CD14-positive monocyte (primary cell): Measurements from ENCODE around the gene BASP1. TPM values are rescaled to one million over a fixed set of nuclear protein-coding genes. Genes with fewer than 3 reads are reported as not detected.

ENCODE experiments used
- DNase-seq, 3 donors: peaks; one replicate each; pipeline ENCODE4 v3.0.0-alpha.2; 2011 to 2022
- H2AFZ ChIP-seq: 2 replicates; pipeline ENCODE4 v1.6.0; 2012; ENCODE audit warnings: mild to moderate bottlenecking, low read depth, low read length, inconsistent platforms; ENCODE audit not compliant: insufficient read depth, poor library complexity, severe bottlenecking
- H3K27ac ChIP-seq, 2 donors: 1 replicate in 1 of 2; 2 replicates in 1 of 2; pipeline ENCODE4 v1.5.1; 2012 to 2013; ENCODE audit warnings: low read length in 2 of 2, control low read depth in 1 of 2, inconsistent platforms in 1 of 2, low read depth in 1 of 2, mild to moderate bottlenecking in 1 of 2
- H3K27me3 ChIP-seq, 2 donors: one replicate each; pipeline versions ENCODE4 v1.6.0 to v1.6.1; 2011 to 2013; ENCODE audit warnings: low read length in 2 of 2; ENCODE audit not compliant: control insufficient read depth in 2 of 2, insufficient read depth in 2 of 2
- H3K36me3 ChIP-seq, 2 donors: replicated peaks in 1 of 2; 1 replicate in 1 of 2; 2 replicates in 1 of 2; pipeline versions ENCODE4 v1.5.1 to v1.6.1; 2012 to 2013; ENCODE audit warnings: low read length in 2 of 2, control low read depth in 1 of 2, inconsistent platforms in 1 of 2, mild to moderate bottlenecking in 1 of 2; ENCODE audit not compliant: insufficient read depth in 2 of 2, control insufficient read depth in 1 of 2
- H3K4me1 ChIP-seq, 2 donors: 1 replicate in 1 of 2; 2 replicates in 1 of 2; pipeline versions ENCODE4 v1.5.1 to v1.6.1; 2012 to 2013; ENCODE audit warnings: low read length in 2 of 2, control low read depth in 1 of 2, inconsistent platforms in 1 of 2, mild to moderate bottlenecking in 1 of 2, moderate library complexity in 1 of 2; ENCODE audit not compliant: insufficient read depth in 2 of 2, control insufficient read depth in 1 of 2
- H3K4me2 ChIP-seq: replicated peaks from 2 replicates; pipeline ENCODE3; 2012; ENCODE audit warnings: low read length, moderate library complexity, mild to moderate bottlenecking; ENCODE audit not compliant: poor library complexity, severe bottlenecking; ENCODE audit errors: extremely low read depth
- H3K4me3 ChIP-seq, 3 experiments: fragments of 200-600 bp in 1 of 3; sonication (generic) in 1 of 3; replicated peaks in 1 of 3; 1 replicate in 2 of 3; 2 replicates in 1 of 3; pipeline ENCODE4 v1.5.1; 2011 to 2013; ENCODE audit warnings: low read length in 3 of 3, mild to moderate bottlenecking in 3 of 3, control low read depth in 2 of 3, low read depth in 2 of 3, inconsistent platforms in 1 of 3, moderate library complexity in 1 of 3
- H3K79me2 ChIP-seq: 2 replicates; pipeline ENCODE4 v1.6.0; 2012; ENCODE audit warnings: mild to moderate bottlenecking, control low read depth, inconsistent platforms, low read length, moderate library complexity; ENCODE audit not compliant: insufficient read depth
- H3K9ac ChIP-seq: 2 replicates; pipeline ENCODE4 v1.6.0; 2017; ENCODE audit warnings: low read length, mild to moderate bottlenecking; ENCODE audit not compliant: insufficient read depth, poor library complexity, severe bottlenecking
- H3K9me3 ChIP-seq, 2 donors: replicated peaks in 1 of 2; 1 replicate in 1 of 2; 2 replicates in 1 of 2; pipeline versions ENCODE4 v1.5.1 to v1.6.1; 2012 to 2013; ENCODE audit warnings: low read length in 2 of 2, control low read depth in 1 of 2; ENCODE audit not compliant: control insufficient read depth in 1 of 2, insufficient read depth in 1 of 2
- H4K20me1 ChIP-seq: 2 replicates; pipeline ENCODE4 v1.6.0; 2012; ENCODE audit warnings: mild to moderate bottlenecking, low read length, control low read depth, moderate library complexity; ENCODE audit not compliant: insufficient read depth
- H3K27ac Mint-ChIP-seq, 7 donors: one replicate each; pipeline ENCODE4 v1.8.0; 2020; ENCODE audit warnings: mild to moderate bottlenecking in 7 of 7, mixed read lengths in 7 of 7, moderate library complexity in 6 of 7, inconsistent platforms in 2 of 7
- H3K27me3 Mint-ChIP-seq, 3 donors: one replicate each; pipeline ENCODE4 v1.8.0; 2021 to 2022; ENCODE audit warnings: low read depth in 3 of 3, mild to moderate bottlenecking in 3 of 3, mixed read lengths in 3 of 3, moderate library complexity in 3 of 3, inconsistent platforms in 1 of 3
- H3K36me3 Mint-ChIP-seq, 2 donors: one replicate each; pipeline ENCODE4 v1.8.0; 2020; ENCODE audit warnings: mixed read lengths in 2 of 2, inconsistent platforms in 1 of 2, mild to moderate bottlenecking in 1 of 2
- H3K4me1 Mint-ChIP-seq: one replicate; pipeline ENCODE4 v1.8.0; 2020; ENCODE audit warnings: mild to moderate bottlenecking, mixed read lengths
- H3K4me3 Mint-ChIP-seq, 2 donors: one replicate each; pipeline ENCODE4 v1.8.0; 2020; ENCODE audit warnings: mild to moderate bottlenecking in 2 of 2, mixed read lengths in 2 of 2, moderate library complexity in 1 of 2
- H3K9me3 Mint-ChIP-seq, 7 donors: one replicate each; pipeline ENCODE4 v1.8.0; 2020 to 2022; ENCODE audit warnings: mixed read lengths in 7 of 7, mild to moderate bottlenecking in 6 of 7, moderate library complexity in 6 of 7, inconsistent platforms in 2 of 7
- CTCF ChIP-seq: fragments of 200-600 bp; IDR thresholded peaks from one replicate; pipeline ENCODE4 v1.8.0; 2022; ENCODE audit warnings: antibody characterized with exemption, mild to moderate bottlenecking
- whole genome bisulfite sequencing: methylation state at CpG from one replicate; pipeline ENCODE4 v1.1.5; 2013; ENCODE audit warnings: missing lambda C conversion rate; ENCODE audit not compliant: insufficient coverage; 5-methylcytosine and 5-hydroxymethylcytosine counted together
- intact Hi-C, 2 donors: fragments of 100-400 bp; cut with micrococcal nuclease; formaldehyde crosslinking; loops; one replicate each; pipeline versions ENCODE4 v1.15.0 to v1.15.1; 2023
- polyA plus RNA-seq, 3 donors: library from polyadenylated mRNA; depleted of rRNA in 1 of 3; unstranded in 2 of 3; stranded (reverse) in 1 of 3; fragments of 300-500 nt in 2 of 3; fragments of >200 nt in 1 of 3; fragmentation: Illumina TruSeq in 2 of 3; gene quantifications; 1 replicate in 2 of 3; 2 replicates in 1 of 3; pipeline ENCODE4 v1.2.3, GENCODE V29; 2012 to 2021

Gene BASP1
- polyA plus RNA-seq, 3 donors = 23.7 to 61.6 (median 36.6) TPM

- Mint-ChIP-seq H3K4me3 (peak overlapping the region; percentile 86 to 92), H3K9me3 (no peaks in the 10 kb centered on the region), H3K4me1 (peaks cover 35% of the 10 kb centered on the region), H3K27ac (peak overlapping the region in 4 of 7 donors; percentile 21 to 80 (median 47)), H3K27me3 (peaks cover 1 to 4% (median 3%) of the 10 kb centered on the region in 3 donors), H3K36me3 (peaks cover 0 to 10% of the 10 kb centered on the region in 2 donors)
- peak overlapping the region; percentile 94 for H3K4me2 ChIP-seq
- H4K20me1 ChIP-seq = peaks cover 37% of the 10 kb centered on the region
- H3K4me3 ChIP-seq = peak overlapping the region; percentile 42 to 92 (median 52)
- intact Hi-C loops = loop anchor here (2.0 to 5.0 kb wide), 5 partner anchors 40 to 1098 kb away; no protein-coding TSS in a partner anchor
- no peak overlapping the region for H3K27ac ChIP-seq
- WGBS = 0% methylated on average over 9 of the region's 22 CpGs
- peak overlapping the region; percentile 22 for H3K9ac ChIP-seq
- TF ChIP-seq CTCF = no peak
- DNase-seq = peak in 1 of 3 donors; percentile 24
- peaks cover 44% of the 10 kb centered on the region for H3K79me2 ChIP-seq
- H3K4me1 ChIP-seq = peaks cover 20 to 25% of the 10 kb centered on the region in 2 donors
- peak overlapping the region; percentile 93 for H2AFZ ChIP-seq
- no peaks in the 10 kb centered on the region for H3K27me3 ChIP-seq
- H3K9me3 ChIP-seq = no peaks in the 10 kb centered on the region
- no peaks in the 10 kb centered on the region for H3K36me3 ChIP-seq
Observed at GRCh38 chr5:17216974-17217492, 398 bp upstream of the BASP1 start.

- Histone ChIP-seq H3K79me2 (peaks cover 58% of the 10 kb centered on the region), H3K4me3 (peak overlapping the region; percentile 69 to 92 (median 71)), H2AFZ (peak overlapping the region; percentile 61), H3K4me2 (peak overlapping the region; percentile 94), H4K20me1 (peaks cover 51% of the 10 kb centered on the region), H3K4me1 (peaks cover 23 to 25% of the 10 kb centered on the region in 2 donors), H3K27me3 (no peaks in the 10 kb centered on the region), H3K36me3 (no peaks in the 10 kb centered on the region), H3K9me3 (no peaks in the 10 kb centered on the region), H3K9ac (peak overlapping the region; percentile 92), H3K27ac (peak overlapping the region; percentile 56 to 89)
- peaks cover 0 to 4% (median 3%) of the 10 kb centered on the region in 3 donors for H3K27me3 Mint-ChIP-seq
- DNase-seq = peak; percentile 55 to 72 (median 66)
- under 1% methylated on average over 44 of the region's 45 CpGs for WGBS
- no peaks in the 10 kb centered on the region for H3K9me3 Mint-ChIP-seq
- no peak for TF ChIP-seq CTCF
- H3K4me3 Mint-ChIP-seq = peak overlapping the region; percentile 93 to 94
- peaks cover 5 to 11% of the 10 kb centered on the region in 2 donors for H3K36me3 Mint-ChIP-seq
- intact Hi-C loops = loop anchor here in 1 of 2 donors (5.0 kb wide), 2 partner anchors 39 to 84 kb away; no protein-coding TSS in a partner anchor
- H3K4me1 Mint-ChIP-seq = peaks cover 38% of the 10 kb centered on the region
- peak overlapping the region; percentile 33 to 96 (median 87) for H3K27ac Mint-ChIP-seq
Observed at GRCh38 chr5:17218353-17219005, 1.0 kb downstream of the BASP1 start.
